Erythroblast (primary cell): ENCODE results near the gene F12.

ENCODE experiments used
- DNase-seq, 2 experiments: peaks; one replicate each; lab custom pipeline; 2025; lab: John Stamatoyannopoulos, UW
- GATA1 ChIP-seq: IDR thresholded peaks from 2 replicates; pipeline ENCODE4 v1.6.1; 2011; ENCODE audit warnings: low read depth, mild to moderate bottlenecking, control low read depth, low read length, moderate library complexity
- POLR2A ChIP-seq: IDR thresholded peaks from 2 replicates; pipeline ENCODE4 v1.6.1; 2011; ENCODE audit warnings: mild to moderate bottlenecking, low read length

Gene F12

DNA sequence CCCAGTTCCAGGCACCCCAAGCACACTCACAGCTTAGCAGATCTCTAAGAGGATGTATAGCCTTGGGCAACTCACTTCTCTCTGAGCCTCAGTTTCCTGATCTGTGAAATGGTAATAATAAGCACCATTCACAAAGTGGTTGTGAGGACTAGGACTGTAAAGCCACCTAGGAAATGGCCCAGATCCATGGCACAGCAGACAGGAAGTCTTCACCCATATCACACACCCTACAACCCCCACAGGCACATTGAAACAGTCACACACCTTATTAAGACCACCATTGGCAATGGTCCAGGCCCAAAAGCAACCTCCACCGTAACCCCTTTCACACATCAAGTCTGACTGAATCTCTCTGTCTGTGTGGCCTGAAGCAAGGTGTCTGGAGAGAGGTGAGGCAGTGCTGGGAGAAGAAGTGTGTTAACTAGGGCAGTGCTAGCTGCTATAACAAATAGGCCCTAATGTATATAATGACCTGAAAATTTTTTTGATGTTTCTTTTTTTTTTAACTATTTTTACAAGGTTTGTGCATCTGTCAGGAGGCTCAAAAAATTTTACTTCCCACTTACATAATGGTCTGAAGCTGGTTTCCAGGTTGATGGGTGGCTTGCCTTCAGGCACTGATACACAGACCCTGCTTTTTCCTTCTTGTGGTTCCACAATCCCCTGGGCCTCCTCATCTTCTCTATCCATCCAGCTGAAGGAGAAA is 54.0 kb downstream of the F12 start:
- DNase-seq = peak; percentile 24 to 29
- TF ChIP-seq GATA1 (no peak), POLR2A (no peak)

- DNase-seq = no peak
- no peak for TF ChIP-seq GATA1
- no peak for TF ChIP-seq POLR2A
These were observed 54.7 kb downstream of the F12 start for GRCh38 chr5:177354711-177355110.

DNA sequence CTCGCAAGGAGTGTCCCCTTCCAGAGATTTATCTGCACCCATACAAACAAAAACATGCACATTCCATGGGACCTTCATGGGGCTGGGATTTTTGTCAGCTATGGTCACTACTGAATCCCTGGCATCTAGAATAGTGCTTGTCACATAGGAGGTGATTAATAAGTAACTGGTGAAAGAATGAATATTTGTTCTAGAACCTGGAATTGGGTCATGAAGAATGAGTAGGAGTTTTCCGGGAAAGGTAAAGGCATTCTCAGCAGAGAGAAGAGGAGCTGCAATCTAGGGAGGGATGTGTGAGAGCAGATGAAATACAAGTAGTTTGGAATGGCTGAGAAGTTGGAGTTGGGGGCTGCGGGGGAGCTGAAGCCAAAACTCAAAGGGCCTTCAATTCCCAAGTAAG is 55.1 kb downstream of the F12 start:
- DNase-seq = no peak
- TF ChIP-seq GATA1 (no peak), POLR2A (no peak)

DNA sequence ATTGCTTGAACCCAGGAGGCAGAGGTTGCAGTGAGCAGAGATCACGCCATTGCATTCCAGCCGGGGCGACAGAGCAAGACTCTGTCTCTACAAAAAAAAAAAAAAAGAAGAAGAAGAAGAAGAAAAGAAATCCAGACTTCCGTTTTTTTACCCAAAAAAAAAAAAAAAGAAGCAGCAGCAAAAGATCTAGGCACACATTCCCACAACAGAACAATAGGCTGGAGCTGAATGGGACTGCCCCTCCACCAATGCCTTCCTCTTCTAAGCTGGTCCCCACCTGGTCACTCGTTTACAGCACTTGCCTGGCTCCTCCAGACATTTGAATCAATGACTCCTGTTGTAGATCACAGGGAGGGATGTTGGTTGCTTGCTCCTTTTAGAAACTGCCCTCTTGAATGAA is 56.3 kb downstream of the F12 start:
- TF ChIP-seq POLR2A (no peak), GATA1 (no peak)
- no peak for DNase-seq
